ENCODE results near the gene ARL4A.

ARL4A gene

GRCh38 chr7:12716722-12717121 lies 29.3 kb downstream of the ARL4A start (continued):
- no peak for TF ChIP-seq CSRNP3 (CRISPR knock-in tag; IDR thresholded peaks at IDR 0.05)
- TF ChIP-seq ZNF8 (CRISPR knock-in tag; IDR thresholded peaks at IDR 0.05): no peak
- no peak for TF ChIP-seq CSDC2 (CRISPR knock-in tag; IDR thresholded peaks at IDR 0.05)

GRCh38 chr7:12719141-12719919 lies 31.9 kb downstream of the ARL4A start:
- peak; percentile 89 for ATAC-seq
- TF ChIP-seq CREB5 (CRISPR knock-in tag; IDR thresholded peaks at IDR 0.05; ENCODE audit: low read depth) (no peak), ISL1 (CRISPR knock-in tag; IDR thresholded peaks at IDR 0.05) (peak; percentile 49)

GRCh38 chr7:12719981-12720865 lies 32.8 kb downstream of the ARL4A start:
- ATAC-seq: no peak
- TF ChIP-seq TSHZ2 (CRISPR knock-in tag; IDR thresholded peaks at IDR 0.05) (no peak), BACH2 (CRISPR knock-in tag; IDR thresholded peaks at IDR 0.05; ENCODE audit: borderline replicate concordance) (no peak), GLIS3 (CRISPR knock-in tag; IDR thresholded peaks at IDR 0.05) (no peak), ESRRG (CRISPR knock-in tag; IDR thresholded peaks at IDR 0.05) (no peak), ZFP30 (CRISPR knock-in tag; IDR thresholded peaks at IDR 0.05) (no peak), SNAI2 (CRISPR knock-in tag; IDR thresholded peaks at IDR 0.05) (no peak)

GRCh38 chr7:12721286-12721830 lies 33.9 kb downstream of the ARL4A start:
- ATAC-seq: no peak
- TF ChIP-seq CSDC2 (CRISPR knock-in tag; IDR thresholded peaks at IDR 0.05) (no peak), ZFP3 (CRISPR knock-in tag; IDR thresholded peaks at IDR 0.05) (no peak), CREB5 (CRISPR knock-in tag; IDR thresholded peaks at IDR 0.05; ENCODE audit: low read depth) (no peak), CSRNP3 (CRISPR knock-in tag; IDR thresholded peaks at IDR 0.05) (no peak), GLIS3 (CRISPR knock-in tag; IDR thresholded peaks at IDR 0.05) (no peak), POU6F1 (CRISPR knock-in tag; IDR thresholded peaks at IDR 0.05; ENCODE audit: borderline replicate concordance, low read depth) (no peak)

Measured in SK-N-SH treated with all-trans-retinoic acid at 6 μM for 48 hours (cell line).